Measurements from ENCODE around the gene DNER. TPM values are rescaled to one million over a fixed set of nuclear protein-coding genes. Genes with fewer than 3 reads are reported as not detected.

The DNER gene
- total RNA-seq, 3 donors from 2014 or later = 0.55 to 8.4 (median 0.99) TPM

- no peak for TF ChIP-seq CTCF (IDR thresholded peaks at IDR 0.05)
- Histone ChIP-seq H3K36me3 (ENCODE audit: low read depth) (no peaks in the 10 kb centered on the region), H3K4me1 (ENCODE audit: low read depth) (no peaks in the 10 kb centered on the region), H3K9me3 (no peaks in the 10 kb centered on the region), H3K4me3 (no peak overlapping the region)
- intact Hi-C loops (cut with DNase I, micrococcal nuclease) = no loop called here
- DNase-seq (no peak), ATAC-seq (no peak)
Observed at GRCh38 chr2:229652796-229653195, 61.6 kb downstream of the DNER start.

DNA sequence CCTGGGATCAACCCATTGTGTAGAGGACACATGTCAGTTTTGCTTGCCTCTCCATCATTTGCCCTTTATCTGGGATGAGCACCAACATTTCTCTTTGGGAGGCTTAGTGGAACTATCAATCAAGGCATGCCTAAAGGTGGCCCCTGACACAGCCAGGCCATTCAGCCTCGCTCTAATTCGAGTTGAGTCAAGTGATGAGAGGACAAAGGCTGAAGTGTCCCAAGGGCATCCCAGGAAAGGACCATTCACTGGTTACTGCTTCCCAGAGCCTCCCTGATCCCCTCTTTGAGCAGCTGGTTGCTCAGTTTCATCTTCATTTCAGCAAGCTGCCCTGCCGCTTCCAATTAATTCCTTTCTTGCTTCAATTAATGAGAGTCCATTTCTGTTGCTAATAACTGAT is 63.5 kb downstream of the DNER start:
- H3K4me3 ChIP-seq = no peak overlapping the region
- H3K36me3 ChIP-seq (ENCODE audit: low read depth) = no peaks in the 10 kb centered on the region
- ATAC-seq (no peak), DNase-seq (no peak)
- no peaks in the 10 kb centered on the region for H3K4me1 ChIP-seq (ENCODE audit: low read depth)
- intact Hi-C loops (cut with DNase I, micrococcal nuclease) = no loop called here
- no peak for TF ChIP-seq CTCF (IDR thresholded peaks at IDR 0.05)
- no peaks in the 10 kb centered on the region for H3K9me3 ChIP-seq

DNA sequence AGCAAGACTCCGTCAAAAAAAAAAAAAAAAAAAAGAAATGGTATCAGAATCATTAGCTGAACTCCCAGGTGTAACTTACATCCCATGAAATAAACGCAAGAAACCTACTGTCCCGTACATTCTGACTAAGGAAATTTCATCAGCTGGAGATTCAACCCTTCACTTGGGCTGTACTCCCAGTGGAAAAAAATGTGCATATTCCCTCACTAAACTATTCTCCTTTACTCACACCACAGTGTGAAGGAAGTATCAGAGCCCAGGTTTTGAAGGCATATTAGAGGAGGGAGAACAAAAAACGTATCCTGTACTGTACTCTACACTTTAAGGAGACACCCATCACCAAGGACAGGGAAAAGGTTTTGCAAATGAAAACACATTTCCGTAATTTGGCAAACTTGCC is 64.3 kb downstream of the DNER start:
- Histone ChIP-seq H3K4me3 (no peak overlapping the region), H3K36me3 (ENCODE audit: low read depth) (no peaks in the 10 kb centered on the region), H3K9me3 (no peaks in the 10 kb centered on the region), H3K4me1 (ENCODE audit: low read depth) (no peaks in the 10 kb centered on the region)
- intact Hi-C loops (cut with DNase I, micrococcal nuclease) = no loop called here
- TF ChIP-seq CTCF (IDR thresholded peaks at IDR 0.05) = no peak
- no peak for DNase-seq
- ATAC-seq = no peak

DNA sequence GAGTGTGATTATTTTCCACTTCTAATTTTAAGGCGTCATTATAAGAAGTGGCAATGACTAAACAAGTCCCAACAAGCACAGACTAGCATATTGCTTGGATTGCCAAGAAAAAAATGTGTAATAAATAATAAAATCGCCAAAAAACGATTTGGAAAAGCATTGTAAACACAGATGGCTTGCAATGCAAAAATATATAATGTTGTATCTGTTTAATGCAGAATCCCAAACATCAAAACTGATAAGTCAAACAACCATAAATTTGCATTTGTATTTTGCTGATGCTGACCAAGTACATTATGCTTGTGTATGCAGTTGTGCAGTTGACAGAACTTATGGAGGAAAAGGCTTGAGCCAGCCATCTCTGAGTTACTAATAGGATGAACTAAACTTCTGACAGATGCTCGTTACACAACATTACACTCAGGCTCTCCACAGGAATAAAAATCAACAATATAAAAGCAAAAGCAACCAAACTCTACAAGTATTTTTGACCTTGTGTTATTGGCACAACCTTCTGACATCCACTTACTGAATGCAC is 68.1 kb downstream of the DNER start:
- no peaks in the 10 kb centered on the region for H3K36me3 ChIP-seq (ENCODE audit: low read depth)
- ATAC-seq (no peak), DNase-seq (no peak)
- no peak overlapping the region for H3K4me3 ChIP-seq
- no peaks in the 10 kb centered on the region for H3K9me3 ChIP-seq
- TF ChIP-seq CTCF (IDR thresholded peaks at IDR 0.05) = no peak
- intact Hi-C loops (cut with DNase I, micrococcal nuclease) = no loop called here
- H3K4me1 ChIP-seq (ENCODE audit: low read depth) = no peaks in the 10 kb centered on the region

DNA sequence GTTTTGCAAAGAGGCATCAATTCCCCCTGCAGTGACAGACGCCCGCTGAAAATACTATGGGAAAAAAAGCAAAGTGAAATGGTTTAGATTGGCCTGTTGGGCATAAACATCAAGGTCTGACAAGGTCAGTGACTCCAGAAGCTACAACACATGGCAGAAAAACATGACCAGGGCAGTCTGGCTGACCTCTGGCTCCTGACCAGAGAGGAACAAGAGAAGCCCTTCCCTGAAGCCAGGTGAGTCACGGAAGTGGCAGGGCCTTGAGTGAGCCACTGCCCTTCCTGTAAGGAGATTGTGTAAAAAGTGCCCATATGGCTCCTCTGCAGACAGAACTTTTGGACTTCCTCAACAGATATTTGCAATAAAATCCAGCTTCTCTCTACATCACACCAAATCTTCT is 72.0 kb downstream of the DNER start:
- no peak for TF ChIP-seq CTCF (IDR thresholded peaks at IDR 0.05)
- no peaks in the 10 kb centered on the region for H3K4me1 ChIP-seq (ENCODE audit: low read depth)
- intact Hi-C loops (cut with DNase I, micrococcal nuclease) = no loop called here
- no peak overlapping the region for H3K4me3 ChIP-seq
- DNase-seq (no peak), ATAC-seq (peak; percentile 96)
- no peaks in the 10 kb centered on the region for H3K9me3 ChIP-seq
- H3K36me3 ChIP-seq (ENCODE audit: low read depth) = no peaks in the 10 kb centered on the region

DNA sequence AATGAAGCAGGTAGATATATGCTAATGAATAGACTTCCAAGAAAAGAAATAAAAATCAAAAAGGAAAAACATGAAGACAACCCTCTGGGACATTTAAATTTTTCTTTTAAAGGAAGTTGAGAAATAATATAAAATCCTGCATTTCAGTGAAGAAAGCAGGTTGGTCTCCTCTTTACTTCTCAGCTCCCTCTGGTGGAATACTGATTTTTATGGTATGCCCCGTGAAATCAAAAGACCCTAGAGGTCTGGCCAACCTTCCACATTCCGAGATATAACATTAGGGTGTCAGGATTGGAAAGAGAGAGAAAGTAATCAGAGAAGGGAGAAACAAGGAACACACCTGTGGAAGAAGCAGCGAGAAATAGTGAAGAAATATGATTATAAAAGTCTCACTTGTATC is 72.7 kb downstream of the DNER start:
- no peaks in the 10 kb centered on the region for H3K9me3 ChIP-seq
- DNase-seq = no peak
- no peak overlapping the region for H3K4me3 ChIP-seq
- no peaks in the 10 kb centered on the region for H3K4me1 ChIP-seq (ENCODE audit: low read depth)
- TF ChIP-seq CTCF (IDR thresholded peaks at IDR 0.05) = no peak
- ATAC-seq = no peak
- intact Hi-C loops (cut with DNase I, micrococcal nuclease) = no loop called here
- H3K36me3 ChIP-seq (ENCODE audit: low read depth) = no peaks in the 10 kb centered on the region
